Measurements from ENCODE around the gene WEE1.

The WEE1 gene

DNA sequence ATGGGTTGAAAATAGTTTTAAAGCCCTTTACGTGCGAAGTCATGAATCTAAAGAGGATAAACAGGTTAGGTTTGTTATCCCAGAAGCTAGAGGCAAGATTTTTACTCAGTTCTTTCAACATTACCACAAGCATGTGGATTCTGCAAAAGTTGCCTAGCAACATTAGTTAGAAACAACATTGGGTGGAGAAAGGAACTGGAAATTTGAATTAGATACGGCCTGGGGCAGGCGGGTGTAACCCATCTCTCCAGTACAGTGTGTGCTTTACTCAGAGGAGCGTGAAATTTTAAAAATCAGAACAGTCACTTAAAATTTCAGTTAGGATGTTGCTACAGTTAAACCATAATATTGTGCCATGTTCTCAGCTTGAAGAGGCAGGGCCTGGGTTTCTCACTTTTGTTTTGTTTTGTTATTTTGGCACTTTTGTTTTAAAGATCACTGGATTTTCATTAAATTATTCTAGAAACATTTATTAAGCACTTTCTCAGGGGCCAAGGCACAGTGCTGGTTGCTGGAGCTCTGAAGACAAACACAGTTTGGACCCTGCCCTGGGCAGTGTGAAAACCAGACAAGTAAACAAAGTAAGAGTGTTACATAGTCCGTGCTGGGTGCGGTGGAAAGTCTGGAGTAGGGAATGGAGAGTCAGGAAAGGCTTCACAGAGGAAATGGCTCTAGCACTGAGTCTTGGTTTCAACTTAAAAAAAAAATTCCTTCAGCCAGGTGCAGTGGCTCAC lies 4.4 kb upstream of the WEE1 start:
- H3K27ac ChIP-seq (replicated peaks): peak overlapping the region; percentile 5; the same call in 1 of the 2 replicates
- H3K4me3 ChIP-seq (replicated peaks; ENCODE audit: insufficient read depth, low read length): no peak overlapping the region
- H3K27me3 ChIP-seq (ENCODE audit: insufficient read depth, poor library complexity, severe bottlenecking): no peaks in the 10 kb centered on the region
- TF ChIP-seq, protein P1, sequence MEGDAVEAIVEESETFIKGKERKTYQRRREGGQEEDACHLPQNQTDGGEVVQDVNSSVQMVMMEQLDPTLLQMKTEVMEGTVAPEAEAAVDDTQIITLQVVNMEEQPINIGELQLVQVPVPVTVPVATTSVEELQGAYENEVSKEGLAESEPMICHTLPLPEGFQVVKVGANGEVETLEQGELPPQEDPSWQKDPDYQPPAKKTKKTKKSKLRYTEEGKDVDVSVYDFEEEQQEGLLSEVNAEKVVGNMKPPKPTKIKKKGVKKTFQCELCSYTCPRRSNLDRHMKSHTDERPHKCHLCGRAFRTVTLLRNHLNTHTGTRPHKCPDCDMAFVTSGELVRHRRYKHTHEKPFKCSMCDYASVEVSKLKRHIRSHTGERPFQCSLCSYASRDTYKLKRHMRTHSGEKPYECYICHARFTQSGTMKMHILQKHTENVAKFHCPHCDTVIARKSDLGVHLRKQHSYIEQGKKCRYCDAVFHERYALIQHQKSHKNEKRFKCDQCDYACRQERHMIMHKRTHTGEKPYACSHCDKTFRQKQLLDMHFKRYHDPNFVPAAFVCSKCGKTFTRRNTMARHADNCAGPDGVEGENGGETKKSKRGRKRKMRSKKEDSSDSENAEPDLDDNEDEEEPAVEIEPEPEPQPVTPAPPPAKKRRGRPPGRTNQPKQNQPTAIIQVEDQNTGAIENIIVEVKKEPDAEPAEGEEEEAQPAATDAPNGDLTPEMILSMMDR (IDR thresholded peaks at IDR 0.05; ENCODE audit: insufficient read depth, low read length): no peak
- TF ChIP-seq GABPA (IDR thresholded peaks at IDR 0.05; ENCODE audit: low read depth) (no peak), SPI1 (IDR thresholded peaks at IDR 0.05; ENCODE audit: borderline replicate concordance, low read depth) (no peak; the same call in 1 of the 2 replicates), POLR2AphosphoS5 (IDR thresholded peaks at IDR 0.05; ENCODE audit: low read depth) (no peak)
- TF ChIP-seq, protein P2, sequence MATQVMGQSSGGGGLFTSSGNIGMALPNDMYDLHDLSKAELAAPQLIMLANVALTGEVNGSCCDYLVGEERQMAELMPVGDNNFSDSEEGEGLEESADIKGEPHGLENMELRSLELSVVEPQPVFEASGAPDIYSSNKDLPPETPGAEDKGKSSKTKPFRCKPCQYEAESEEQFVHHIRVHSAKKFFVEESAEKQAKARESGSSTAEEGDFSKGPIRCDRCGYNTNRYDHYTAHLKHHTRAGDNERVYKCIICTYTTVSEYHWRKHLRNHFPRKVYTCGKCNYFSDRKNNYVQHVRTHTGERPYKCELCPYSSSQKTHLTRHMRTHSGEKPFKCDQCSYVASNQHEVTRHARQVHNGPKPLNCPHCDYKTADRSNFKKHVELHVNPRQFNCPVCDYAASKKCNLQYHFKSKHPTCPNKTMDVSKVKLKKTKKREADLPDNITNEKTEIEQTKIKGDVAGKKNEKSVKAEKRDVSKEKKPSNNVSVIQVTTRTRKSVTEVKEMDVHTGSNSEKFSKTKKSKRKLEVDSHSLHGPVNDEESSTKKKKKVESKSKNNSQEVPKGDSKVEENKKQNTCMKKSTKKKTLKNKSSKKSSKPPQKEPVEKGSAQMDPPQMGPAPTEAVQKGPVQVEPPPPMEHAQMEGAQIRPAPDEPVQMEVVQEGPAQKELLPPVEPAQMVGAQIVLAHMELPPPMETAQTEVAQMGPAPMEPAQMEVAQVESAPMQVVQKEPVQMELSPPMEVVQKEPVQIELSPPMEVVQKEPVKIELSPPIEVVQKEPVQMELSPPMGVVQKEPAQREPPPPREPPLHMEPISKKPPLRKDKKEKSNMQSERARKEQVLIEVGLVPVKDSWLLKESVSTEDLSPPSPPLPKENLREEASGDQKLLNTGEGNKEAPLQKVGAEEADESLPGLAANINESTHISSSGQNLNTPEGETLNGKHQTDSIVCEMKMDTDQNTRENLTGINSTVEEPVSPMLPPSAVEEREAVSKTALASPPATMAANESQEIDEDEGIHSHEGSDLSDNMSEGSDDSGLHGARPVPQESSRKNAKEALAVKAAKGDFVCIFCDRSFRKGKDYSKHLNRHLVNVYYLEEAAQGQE (IDR thresholded peaks at IDR 0.05; ENCODE audit: insufficient replicate concordance, low read depth): no peak
- DNase-seq (ENCODE audit: low read depth in 1 of 2, low spot score in 1 of 2): peak in 1 of 2 experiments; percentile 36

DNA sequence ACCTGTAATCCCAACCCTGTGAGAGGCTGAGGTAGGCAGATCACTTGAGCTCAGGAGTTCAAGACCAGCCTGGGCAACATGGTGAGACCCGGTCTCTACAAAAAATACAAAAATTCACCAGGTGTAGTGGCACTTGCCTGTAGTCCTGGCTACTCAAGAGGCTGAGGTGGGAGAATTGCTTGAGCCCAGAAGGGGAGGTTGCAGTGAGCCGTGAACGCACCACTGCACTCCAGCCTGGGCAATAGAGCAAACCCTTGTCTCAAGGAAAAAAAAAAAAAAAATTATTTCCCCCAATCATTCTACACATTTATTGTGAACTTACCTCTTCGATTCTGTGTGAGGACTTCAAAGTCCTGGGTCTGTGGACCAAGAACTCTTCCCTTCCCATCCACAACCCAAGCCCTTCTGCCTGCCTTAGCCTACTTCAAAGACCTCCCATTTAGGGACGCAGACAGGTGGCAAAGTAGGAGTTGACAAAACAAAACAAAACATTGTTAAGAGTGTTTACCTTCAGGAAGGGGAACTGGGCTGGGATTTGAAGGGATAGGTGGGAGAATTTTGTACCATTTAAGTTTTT lies 3.8 kb upstream of the WEE1 start:
- DNase-seq (ENCODE audit: low read depth in 1 of 2, low spot score in 1 of 2): no peak
- H3K4me3 ChIP-seq (replicated peaks; ENCODE audit: insufficient read depth, low read length): no peak overlapping the region
- H3K27me3 ChIP-seq (ENCODE audit: insufficient read depth, poor library complexity, severe bottlenecking): no peaks in the 10 kb centered on the region
- 0 out of 2 replicates have a peak overlapping the region, but pooled peaks have one; percentile 5 for H3K27ac ChIP-seq (replicated peaks)
- TF ChIP-seq GABPA (IDR thresholded peaks at IDR 0.05; ENCODE audit: low read depth): no peak
- TF ChIP-seq, protein P2 (IDR thresholded peaks at IDR 0.05; ENCODE audit: insufficient replicate concordance, low read depth): no peak
- TF ChIP-seq, protein P1 (IDR thresholded peaks at IDR 0.05; ENCODE audit: insufficient read depth, low read length): no peak
- no peak for TF ChIP-seq POLR2AphosphoS5 (IDR thresholded peaks at IDR 0.05; ENCODE audit: low read depth)
- no peak for TF ChIP-seq SPI1 (IDR thresholded peaks at IDR 0.05; ENCODE audit: borderline replicate concordance, low read depth)

DNA sequence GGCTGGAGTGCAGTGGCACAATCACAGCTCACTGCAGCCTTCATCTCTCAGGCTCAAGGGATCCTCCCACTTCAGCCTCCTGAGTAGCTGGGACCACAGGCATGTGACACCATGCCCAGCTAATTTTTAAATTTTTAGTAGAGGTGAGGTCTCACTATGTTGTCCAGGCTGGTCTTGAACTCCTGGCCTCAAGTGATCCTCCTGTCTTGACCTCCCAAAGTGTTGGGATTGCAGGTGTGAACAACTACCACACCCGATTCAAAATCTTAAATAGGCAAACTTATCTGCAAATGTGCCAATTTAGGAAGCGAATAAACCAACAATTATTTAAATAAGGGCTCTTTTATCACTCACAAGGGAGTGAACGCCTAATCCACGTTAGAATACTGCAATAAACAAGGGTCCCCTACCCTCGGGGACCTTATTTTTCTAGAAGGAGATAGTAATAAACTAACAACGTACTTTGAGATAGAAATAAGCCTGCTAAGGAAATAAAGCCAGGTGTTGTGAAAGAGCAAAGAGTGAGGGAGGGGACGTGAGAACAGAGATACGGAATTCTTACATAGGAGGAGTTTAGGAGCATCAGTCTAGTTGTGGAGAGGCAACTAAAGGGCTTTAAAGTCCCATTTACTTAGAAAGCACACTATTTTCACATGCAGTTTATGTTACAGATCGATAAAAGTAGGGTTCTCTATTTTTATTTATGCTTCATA lies 3.0 kb upstream of the WEE1 start:
- Histone ChIP-seq H3K4me3 (replicated peaks; ENCODE audit: insufficient read depth, low read length) (no peak overlapping the region), H3K27ac (replicated peaks) (no peak overlapping the region), H3K27me3 (ENCODE audit: insufficient read depth, poor library complexity, severe bottlenecking) (no peaks in the 10 kb centered on the region)
- DNase-seq (ENCODE audit: low read depth in 1 of 2, low spot score in 1 of 2): no peak
- TF ChIP-seq POLR2AphosphoS5 (IDR thresholded peaks at IDR 0.05; ENCODE audit: low read depth): no peak
- TF ChIP-seq SPI1 (IDR thresholded peaks at IDR 0.05; ENCODE audit: borderline replicate concordance, low read depth): no peak
- no peak for TF ChIP-seq GABPA (IDR thresholded peaks at IDR 0.05; ENCODE audit: low read depth)
- TF ChIP-seq, protein P2 (IDR thresholded peaks at IDR 0.05; ENCODE audit: insufficient replicate concordance, low read depth): no peak
- TF ChIP-seq, protein P1 (IDR thresholded peaks at IDR 0.05; ENCODE audit: insufficient read depth, low read length): no peak
